ENCODE data around the gene CATSPERE. TPM values are rescaled to one million over a fixed set of nuclear protein-coding genes. Genes with fewer than 3 reads are reported as not detected.

The CATSPERE gene
- total and polyA plus RNA-seq, 10 of the 15 experiments (the other 5 are each of a cell fraction or from before 2014, with no cell fraction given), result 0.04 to 0.24 (median 0.17) TPM; not detected in 3

DNA sequence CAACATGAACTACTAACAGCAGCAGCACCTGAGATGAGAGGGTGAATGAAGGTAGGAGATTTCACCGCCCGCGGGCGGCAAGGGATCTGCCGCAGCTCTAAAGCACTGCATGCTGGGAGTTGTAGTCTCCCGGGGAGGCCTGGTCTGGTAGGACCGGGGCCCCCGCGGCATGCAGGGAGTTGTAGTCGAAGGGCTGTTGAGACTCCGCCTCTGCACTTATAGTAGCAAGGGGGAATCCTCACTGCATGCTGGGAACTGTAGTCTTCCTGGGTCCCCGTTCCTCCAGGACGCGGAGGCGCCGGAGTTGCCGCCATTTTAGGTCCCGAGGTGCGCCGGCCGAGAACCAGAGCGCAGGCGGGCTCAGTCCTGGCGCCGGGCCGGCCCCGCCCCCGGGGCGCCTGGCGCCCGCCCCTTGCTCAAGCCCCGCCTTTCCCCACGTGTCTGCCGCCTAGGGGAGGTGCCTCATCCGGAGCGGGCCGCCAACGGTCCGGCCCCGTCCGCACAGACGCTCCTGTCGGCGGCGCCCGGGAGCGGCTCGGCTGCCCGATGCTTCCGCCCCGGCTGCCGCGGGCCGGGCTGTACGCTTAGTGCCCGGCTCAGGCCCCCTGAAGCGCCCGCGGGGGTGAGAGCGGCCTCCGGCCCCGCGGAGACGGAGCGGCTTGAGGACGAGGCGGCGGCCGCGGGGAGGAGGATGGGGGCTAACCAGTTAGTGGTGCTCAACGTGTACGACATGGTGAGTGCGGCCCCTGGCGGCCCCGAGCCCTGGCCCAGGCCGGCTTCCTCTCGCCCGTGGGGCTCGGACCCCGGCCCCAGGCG lies 191.8 kb downstream of the CATSPERE start, which contains the start of gene DESI2 (continued):
- TF ChIP-seq JUNB (IDR thresholded peaks at IDR 0.05), result no peak
- TF ChIP-seq ZNF217 (IDR thresholded peaks at IDR 0.05), result peak; percentile 82
- TF ChIP-seq CHD1 (IDR thresholded peaks at IDR 0.05; ENCODE audit: low read depth, low read length), result no peak
- peak; percentile 67; the same call in 1 of the 2 replicates for TF ChIP-seq MYB (IDR thresholded peaks at IDR 0.05; ENCODE audit: borderline replicate concordance, low read depth, low read length)
- peak; percentile 69; the same call in 1 of the 2 replicates for TF ChIP-seq ZBTB40 (IDR thresholded peaks at IDR 0.05; ENCODE audit: borderline replicate concordance)
- 0 out of 4 replicates have a peak, but pooled peaks of 1 of the 2 experiments have one; percentile 2 for TF ChIP-seq EP300 (IDR thresholded peaks at IDR 0.05; ENCODE audit: borderline replicate concordance in 1 of 2, control insufficient read depth in 1 of 2, low read depth in 2 of 2, low read length in 2 of 2)
- TF ChIP-seq EZH2 (IDR thresholded peaks at IDR 0.05; ENCODE audit: borderline replicate concordance, control insufficient read depth, low read depth, low read length), result no peak
- peak; percentile 87; the same call in 1 of the 2 replicates for TF ChIP-seq ASH2L (IDR thresholded peaks at IDR 0.05; ENCODE audit: borderline replicate concordance, low read depth)
- no peak for TF ChIP-seq MEF2A (IDR thresholded peaks at IDR 0.05; ENCODE audit: insufficient read depth, low read depth, low read length)
- TF ChIP-seq SIN3A (IDR thresholded peaks at IDR 0.05; ENCODE audit: low read depth, low read length), result 0 out of 2 replicates have a peak, but pooled peaks have one; percentile 25
- no peak for TF ChIP-seq ZBTB33 (IDR thresholded peaks at IDR 0.05)
- no peak for TF ChIP-seq ATF7 (IDR thresholded peaks at IDR 0.05; ENCODE audit: low read depth)
- TF ChIP-seq CTCF (IDR thresholded peaks at IDR 0.05 in 2 of 3, conservative IDR thresholded peaks at IDR 0.05 in 1 of 3; ENCODE audit: control insufficient read depth in 2 of 3, extremely low read depth in 1 of 3, insufficient read depth in 1 of 3, low read depth in 3 of 3, low read length in 3 of 3), result peak; percentile 40 to 51 (median 46); a peak in 5 of 6 replicates
- peak; percentile 50; the same call in 1 of the 2 replicates for TF ChIP-seq GABPA (IDR thresholded peaks at IDR 0.05; ENCODE audit: low read depth)
- peak; percentile 60; the same call in 1 of the 2 replicates for TF ChIP-seq CBFB (IDR thresholded peaks at IDR 0.05; ENCODE audit: low read depth)
- peak; percentile 69 for TF ChIP-seq NR2F1 (conservative IDR thresholded peaks at IDR 0.05)
- no peak for TF ChIP-seq CBX5 (IDR thresholded peaks at IDR 0.05; ENCODE audit: low read depth)
- no peak; the same call in 1 of the 2 replicates for TF ChIP-seq STAT1 (conservative IDR thresholded peaks at IDR 0.05)
- TF ChIP-seq ESRRA (IDR thresholded peaks at IDR 0.05; ENCODE audit: low read length), result no peak
- no peak for TF ChIP-seq ZNF622 (IDR thresholded peaks at IDR 0.05)
- TF ChIP-seq TCF7 (IDR thresholded peaks at IDR 0.05; ENCODE audit: borderline replicate concordance), result no peak
- no peak for TF ChIP-seq BCL11A (IDR thresholded peaks at IDR 0.05; ENCODE audit: low read depth, low read length)

Data from GM12878 (cell line).